NT2/D1 (cell line): ENCODE results near the gene KRTAP5-9.

Source experiments
- SUZ12 ChIP-seq: IDR thresholded peaks from 2 replicates; pipeline ENCODE4 v1.6.1; 2011; ENCODE audit not compliant: insufficient read length, insufficient read depth; ENCODE audit errors: extremely low read depth
- YY1 ChIP-seq: IDR thresholded peaks from 2 replicates; pipeline ENCODE4 v1.6.1; 2011; ENCODE audit not compliant: insufficient read length, insufficient read depth

DNA sequence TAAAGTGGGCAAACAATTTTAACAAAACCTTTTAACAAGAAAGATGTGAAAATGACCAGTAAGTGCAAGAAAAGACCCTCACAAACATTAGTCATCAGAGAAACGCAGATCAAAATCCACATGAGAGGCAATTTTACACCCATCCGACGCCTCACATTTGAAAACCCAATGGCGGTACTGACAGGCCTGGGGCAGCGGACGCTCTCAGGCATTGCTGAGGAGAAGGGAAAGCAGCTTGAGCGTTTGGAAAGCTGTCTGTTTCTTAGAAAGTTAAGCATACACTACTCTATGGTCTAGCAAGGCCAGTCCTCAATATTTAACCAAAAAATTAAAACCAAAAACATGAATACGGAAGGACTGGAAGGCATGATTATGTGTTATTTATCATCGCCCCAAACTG lies 12.4 kb upstream of the KRTAP5-9 start:
- no peak for TF ChIP-seq YY1
- no peak for TF ChIP-seq SUZ12
